KOPT-K1 (cell line): ENCODE results near the gene NAALADL2.
"Not testable (repeated sequence)": the region's sequence is repeated elsewhere in the genome, so short reads cannot be mapped to it uniquely, and the experiment has no call there.

Source experiments
- H3K27ac ChIP-seq: fragments of 200-600 bp; sonication (generic); 2 replicates; pipeline ENCODE4 v1.5.1; 2016; ENCODE audit warnings: antibody characterized with exemption, mild to moderate bottlenecking, low read depth, low read length; ENCODE audit not compliant: poor library complexity, severe bottlenecking
- H3K36me3 ChIP-seq: fragments of 200-600 bp; sonication (generic); 2 replicates; pipeline ENCODE4 v1.5.1; 2017; ENCODE audit warnings: antibody characterized with exemption, mild to moderate bottlenecking, low read length, moderate library complexity; ENCODE audit not compliant: insufficient read depth
- H3K9me3 ChIP-seq: fragments of 200-600 bp; sonication (generic); 2 replicates; pipeline ENCODE4 v1.5.1; 2017; ENCODE audit warnings: antibody characterized with exemption, low read length, mild to moderate bottlenecking; ENCODE audit not compliant: insufficient read depth, poor library complexity, severe bottlenecking

The NAALADL2 gene

GRCh38 chr3:175271465-175271864 is 412.3 kb downstream of the NAALADL2 start:
- not testable (repeated sequence) for H3K36me3 ChIP-seq, H3K9me3 ChIP-seq, H3K27ac ChIP-seq

GRCh38 chr3:175272392-175272791 is 413.3 kb downstream of the NAALADL2 start:
- Histone ChIP-seq H3K27ac (no peak overlapping the region), H3K36me3 (no peaks in the 10 kb centered on the region)

GRCh38 chr3:175273573-175273972 is 414.4 kb downstream of the NAALADL2 start:
- Histone ChIP-seq H3K9me3 (no peaks in the 10 kb centered on the region), H3K27ac (no peak overlapping the region), H3K36me3 (no peaks in the 10 kb centered on the region)

More at GRCh38 chr3:175272392-175272791, 413.3 kb downstream of the NAALADL2 start:
- H3K9me3 ChIP-seq: no peaks in the 10 kb centered on the region

- Histone ChIP-seq H3K27ac (no peak overlapping the region), H3K9me3 (no peaks in the 10 kb centered on the region), H3K36me3 (no peaks in the 10 kb centered on the region)
These were observed 414.9 kb downstream of the NAALADL2 start for GRCh38 chr3:175274056-175274455.

- Histone ChIP-seq H3K27ac (no peak overlapping the region), H3K9me3 (no peaks in the 10 kb centered on the region), H3K36me3 (no peaks in the 10 kb centered on the region)
These were observed 415.5 kb downstream of the NAALADL2 start for GRCh38 chr3:175274474-175275218.

- H3K27ac ChIP-seq: no peak overlapping the region
These were observed 419.5 kb downstream of the NAALADL2 start for GRCh38 chr3:175278680-175279079.

GRCh38 chr3:175279457-175279856 is 420.3 kb downstream of the NAALADL2 start:
- Histone ChIP-seq H3K27ac (no peak overlapping the region), H3K9me3 (no peaks in the 10 kb centered on the region), H3K36me3 (no peaks in the 10 kb centered on the region)

More at GRCh38 chr3:175278680-175279079, 419.5 kb downstream of the NAALADL2 start:
- Histone ChIP-seq H3K36me3 (no peaks in the 10 kb centered on the region), H3K9me3 (no peaks in the 10 kb centered on the region)

GRCh38 chr3:175279911-175280310 is 420.8 kb downstream of the NAALADL2 start:
- no peaks in the 10 kb centered on the region for H3K9me3 ChIP-seq
- no peak overlapping the region for H3K27ac ChIP-seq
- no peaks in the 10 kb centered on the region for H3K36me3 ChIP-seq

GRCh38 chr3:175287361-175287963 is 428.3 kb downstream of the NAALADL2 start:
- no peaks in the 10 kb centered on the region for H3K36me3 ChIP-seq
- H3K27ac ChIP-seq: no peak overlapping the region
- H3K9me3 ChIP-seq: no peaks in the 10 kb centered on the region

GRCh38 chr3:175288621-175289020 is 429.5 kb downstream of the NAALADL2 start:
- Histone ChIP-seq H3K27ac (no peak overlapping the region), H3K36me3 (no peaks in the 10 kb centered on the region), H3K9me3 (no peaks in the 10 kb centered on the region)

GRCh38 chr3:175294793-175295192 is 435.7 kb downstream of the NAALADL2 start:
- no peaks in the 10 kb centered on the region for H3K9me3 ChIP-seq
- no peak overlapping the region for H3K27ac ChIP-seq
- H3K36me3 ChIP-seq: no peaks in the 10 kb centered on the region

- no peaks in the 10 kb centered on the region for H3K36me3 ChIP-seq
- no peak overlapping the region for H3K27ac ChIP-seq
- no peaks in the 10 kb centered on the region for H3K9me3 ChIP-seq
These were observed 436.4 kb downstream of the NAALADL2 start for GRCh38 chr3:175295248-175296130.

- Histone ChIP-seq H3K36me3 (no peaks in the 10 kb centered on the region), H3K27ac (no peak overlapping the region), H3K9me3 (no peaks in the 10 kb centered on the region)
These were observed 438.1 kb downstream of the NAALADL2 start for GRCh38 chr3:175297216-175297615.

- no peaks in the 10 kb centered on the region for H3K36me3 ChIP-seq
- H3K27ac ChIP-seq: no peak overlapping the region
- H3K9me3 ChIP-seq: no peaks in the 10 kb centered on the region
These were observed 442.6 kb downstream of the NAALADL2 start for GRCh38 chr3:175301741-175302140.

GRCh38 chr3:175304404-175304803 is 445.3 kb downstream of the NAALADL2 start:
- Histone ChIP-seq H3K27ac (no peak overlapping the region), H3K36me3 (no peaks in the 10 kb centered on the region), H3K9me3 (no peaks in the 10 kb centered on the region)
